HG03280 (cell line): ENCODE data around the gene ANKRD9.

ENCODE experiments used
- ATAC-seq: cut with Tn5 transposase; IDR thresholded peaks from one replicate; pipeline ENCODE4 v1.9.1; 2021; ENCODE audit warnings: mild to moderate bottlenecking, moderate library complexity; ENCODE audit not compliant: unreplicated experiment

Gene ANKRD9

GRCh38 chr14:102479777-102480176, 29.8 kb downstream of the ANKRD9 start:
- no peak for ATAC-seq

DNA sequence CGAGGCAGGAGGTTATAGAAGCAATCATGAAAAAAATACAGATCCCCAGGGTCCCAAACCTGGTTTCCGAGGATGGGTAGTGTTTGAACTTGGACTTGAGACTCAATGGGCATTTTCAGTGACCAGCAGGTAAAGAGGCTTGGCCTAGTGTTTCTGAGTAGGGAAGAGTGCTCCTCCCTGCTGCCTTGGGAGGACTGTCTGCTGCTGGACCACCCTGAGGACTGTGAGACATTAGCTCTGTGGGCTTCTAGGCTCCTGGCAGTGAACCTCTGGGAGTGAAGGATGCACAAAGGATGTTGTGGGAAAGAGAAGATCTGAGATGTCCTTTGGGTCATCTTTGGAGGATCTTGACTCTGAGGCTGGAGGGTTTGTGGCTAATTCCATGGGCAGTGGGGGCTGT, 30.5 kb downstream of the ANKRD9 start:
- ATAC-seq = no peak

- ATAC-seq = no peak
Observed at GRCh38 chr14:102474934-102475333, 34.6 kb downstream of the ANKRD9 start.

DNA sequence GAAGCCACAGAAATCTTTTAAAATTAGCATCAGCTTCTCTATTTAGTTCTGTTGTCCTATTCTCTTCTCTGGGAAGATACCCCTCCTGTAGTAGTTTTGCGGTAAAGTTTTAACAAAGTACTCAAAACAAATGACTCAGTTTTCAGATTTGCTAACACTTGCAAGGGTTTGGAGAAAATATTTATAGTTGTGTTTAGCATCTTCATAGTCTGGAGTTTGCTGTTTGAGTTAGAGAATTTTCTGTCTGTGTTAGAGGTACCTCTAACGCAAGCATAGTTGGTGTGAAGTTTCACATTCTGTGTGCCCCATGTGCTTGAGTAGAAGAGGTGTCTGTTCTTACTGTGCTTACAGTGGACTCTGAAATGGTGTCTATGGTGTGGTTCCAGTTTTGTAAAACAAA, 36.0 kb downstream of the ANKRD9 start:
- no peak for ATAC-seq

DNA sequence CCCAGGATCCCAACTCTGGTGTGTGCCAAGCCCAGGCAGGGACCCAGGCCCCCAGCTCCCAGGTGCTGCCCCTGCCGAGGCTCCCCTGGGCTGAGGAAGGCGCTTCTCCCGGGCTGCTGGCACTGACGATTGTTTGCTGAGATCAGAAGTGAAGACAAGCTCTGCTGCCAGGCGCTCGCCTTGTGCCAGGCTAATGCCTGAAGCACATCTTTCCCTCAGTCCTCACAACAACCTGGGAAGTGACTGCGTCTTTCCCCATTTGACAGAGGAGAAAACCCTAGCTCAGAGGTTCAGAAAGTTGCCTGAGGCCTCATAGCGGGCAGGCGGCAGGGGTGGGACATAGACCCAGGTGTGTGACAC, 36.8 kb downstream of the ANKRD9 start:
- ATAC-seq = no peak

- no peak for ATAC-seq
Observed at GRCh38 chr14:102471921-102472790, 37.4 kb downstream of the ANKRD9 start.

DNA sequence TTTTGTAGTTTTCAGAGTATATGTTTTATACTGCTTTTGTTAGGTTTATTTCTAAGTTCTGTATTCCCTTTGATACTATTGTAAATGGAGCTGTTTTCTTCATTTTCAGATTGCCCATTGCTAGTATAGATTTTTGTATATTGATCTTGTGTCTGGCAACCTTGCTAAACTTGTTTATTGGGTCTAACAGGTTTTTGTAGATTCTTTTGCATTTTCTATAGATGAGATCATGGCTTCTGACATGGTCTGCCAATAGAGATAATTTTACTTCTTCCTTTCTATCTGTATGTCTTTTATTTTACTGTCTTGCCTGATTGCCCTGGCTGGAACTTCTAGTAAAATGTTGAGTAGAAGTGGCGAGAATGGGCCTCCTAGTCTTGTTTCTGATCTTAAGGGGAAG, 40.3 kb downstream of the ANKRD9 start:
- ATAC-seq = no peak

DNA sequence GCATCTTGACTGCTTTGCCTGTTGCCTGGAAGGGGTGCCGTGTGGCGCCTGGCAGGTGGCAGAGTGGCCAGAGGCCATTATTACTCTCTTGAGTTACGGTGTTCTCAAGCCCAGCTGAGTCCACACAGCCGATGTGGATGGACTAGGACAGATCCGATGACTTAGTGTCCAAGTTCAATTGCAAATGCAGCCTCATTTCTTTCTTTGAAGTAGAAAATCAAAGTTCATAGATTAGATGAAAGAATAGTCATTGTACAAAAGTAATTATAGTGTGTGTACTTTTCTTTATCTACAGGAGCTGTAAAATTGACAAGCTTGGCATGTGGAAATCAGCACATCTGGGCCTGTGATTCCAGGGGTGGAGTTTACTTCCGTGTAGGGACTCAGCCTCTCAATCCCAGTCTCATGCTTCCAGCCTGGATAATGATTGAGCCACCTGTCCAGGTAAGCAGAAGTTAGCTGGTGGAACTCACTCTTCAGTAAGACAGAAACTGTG, 44.7 kb downstream of the ANKRD9 start:
- no peak for ATAC-seq

- no peak for ATAC-seq
Observed at GRCh38 chr14:102464006-102464405, 45.6 kb downstream of the ANKRD9 start.

GRCh38 chr14:102462391-102462790, 47.2 kb downstream of the ANKRD9 start:
- no peak for ATAC-seq

GRCh38 chr14:102461490-102462338, 47.9 kb downstream of the ANKRD9 start:
- ATAC-seq = no peak

- ATAC-seq = no peak
Observed at GRCh38 chr14:102457509-102457908, 52.1 kb downstream of the ANKRD9 start.

DNA sequence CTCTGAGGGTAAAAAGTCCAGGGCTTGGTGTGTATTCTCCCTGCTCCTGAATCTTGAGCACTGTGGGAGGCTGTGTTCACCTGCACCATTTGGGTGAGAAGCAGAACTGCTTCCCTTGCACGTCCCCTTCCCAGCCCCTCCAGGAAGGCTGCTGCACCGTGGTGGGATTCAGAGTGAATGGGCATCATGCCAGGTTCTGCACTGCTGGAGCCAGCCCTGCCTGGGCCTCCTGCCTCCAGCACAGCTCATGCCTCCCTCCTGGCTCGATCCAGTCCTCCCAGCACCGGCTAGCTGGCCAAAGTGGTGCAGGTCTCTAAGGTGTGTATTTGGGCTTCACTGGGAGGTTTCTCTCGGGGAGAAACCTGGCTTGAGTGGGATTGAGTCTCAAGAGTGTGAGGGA, 54.9 kb downstream of the ANKRD9 start:
- no peak for ATAC-seq

DNA sequence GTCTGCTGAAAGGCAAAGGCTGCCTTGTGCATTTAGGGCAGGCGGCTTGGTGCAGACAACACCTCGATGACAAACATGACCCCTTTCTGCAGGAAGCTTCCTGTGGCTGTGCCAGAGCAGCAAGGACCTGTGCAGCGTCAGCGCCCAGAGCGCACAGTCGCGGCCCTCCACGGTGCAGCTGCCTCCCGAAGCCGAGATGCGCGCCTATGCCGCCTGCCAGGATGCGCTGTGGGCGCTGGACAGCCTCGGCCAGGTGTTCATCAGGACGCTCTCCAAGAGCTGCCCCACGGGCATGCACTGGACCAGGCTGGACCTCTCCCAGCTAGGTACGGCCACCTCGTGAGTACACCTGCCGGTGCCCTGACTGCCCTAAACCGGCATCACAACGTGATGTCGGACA, 57.3 kb downstream of the ANKRD9 start:
- no peak for ATAC-seq
